ENCODE data around the gene CRISP2. TPM values are rescaled to one million over a fixed set of nuclear protein-coding genes. Genes with fewer than 3 reads are reported as not detected.
"Not testable (repeated sequence)": the region's sequence is repeated elsewhere in the genome, so short reads cannot be mapped to it uniquely, and the experiment has no call there.

CRISP2 gene
- total and polyA plus RNA-seq, 2 donors (not counting 1 experiment from before 2014, with no cell fraction given): not detected

DNA sequence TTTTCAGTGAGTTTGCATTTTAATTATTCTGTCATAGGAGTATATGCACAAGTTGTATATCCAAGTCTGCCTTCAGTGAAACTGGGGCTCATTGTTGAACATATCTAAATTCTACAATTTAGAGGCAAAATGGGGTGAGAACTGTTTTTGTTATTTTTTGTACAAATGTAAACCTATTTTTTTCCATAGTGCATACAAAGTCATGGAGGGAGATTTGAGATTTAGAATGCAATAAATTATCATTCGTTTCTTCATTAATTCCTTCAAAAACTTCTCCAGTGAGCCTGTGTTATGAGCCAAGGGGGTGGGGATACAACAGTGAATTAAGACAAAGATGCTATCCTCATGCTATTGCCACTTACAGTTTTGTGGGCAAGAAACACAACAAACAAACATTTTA, 46.9 kb downstream of the CRISP2 start:
- Histone ChIP-seq H3K27me3 (ENCODE audit: control insufficient read depth, insufficient read depth, low read length) (no peaks in the 10 kb centered on the region), H3K4me1 (ENCODE audit: control insufficient read depth, extremely low read depth, insufficient read depth, low read length) (no peaks in the 10 kb centered on the region), H3K4me3 (replicated peaks in 1 of 4; ENCODE audit: control extremely low read depth in 1 of 4, insufficient read depth in 1 of 4, low read depth in 3 of 4, low read length in 4 of 4) (no peak overlapping the region), H3K4me2 (ENCODE audit: extremely low read depth, insufficient read depth, low read length) (no peak overlapping the region), H3K27ac (ENCODE audit: insufficient read depth, low read length) (no peak overlapping the region), H3K79me2 (ENCODE audit: control insufficient read depth, insufficient read depth, low read length) (no peaks in the 10 kb centered on the region), H4K20me1 (ENCODE audit: control insufficient read depth, extremely low read depth, insufficient read depth, low read length) (no peaks in the 10 kb centered on the region), H2AFZ (ENCODE audit: low read length) (no peak overlapping the region), H3K36me3 (ENCODE audit: control insufficient read depth, insufficient read depth, low read length) (no peaks in the 10 kb centered on the region), H3K9ac (ENCODE audit: insufficient read depth, low read length) (no peak overlapping the region), H3K9me3 (ENCODE audit: control insufficient read depth, insufficient read depth, low read depth, low read length) (no peaks in the 10 kb centered on the region)
- TF ChIP-seq EZH2 (IDR thresholded peaks at IDR 0.05; ENCODE audit: low read length, missing control alignments): no peak
- TF ChIP-seq, protein P1, sequence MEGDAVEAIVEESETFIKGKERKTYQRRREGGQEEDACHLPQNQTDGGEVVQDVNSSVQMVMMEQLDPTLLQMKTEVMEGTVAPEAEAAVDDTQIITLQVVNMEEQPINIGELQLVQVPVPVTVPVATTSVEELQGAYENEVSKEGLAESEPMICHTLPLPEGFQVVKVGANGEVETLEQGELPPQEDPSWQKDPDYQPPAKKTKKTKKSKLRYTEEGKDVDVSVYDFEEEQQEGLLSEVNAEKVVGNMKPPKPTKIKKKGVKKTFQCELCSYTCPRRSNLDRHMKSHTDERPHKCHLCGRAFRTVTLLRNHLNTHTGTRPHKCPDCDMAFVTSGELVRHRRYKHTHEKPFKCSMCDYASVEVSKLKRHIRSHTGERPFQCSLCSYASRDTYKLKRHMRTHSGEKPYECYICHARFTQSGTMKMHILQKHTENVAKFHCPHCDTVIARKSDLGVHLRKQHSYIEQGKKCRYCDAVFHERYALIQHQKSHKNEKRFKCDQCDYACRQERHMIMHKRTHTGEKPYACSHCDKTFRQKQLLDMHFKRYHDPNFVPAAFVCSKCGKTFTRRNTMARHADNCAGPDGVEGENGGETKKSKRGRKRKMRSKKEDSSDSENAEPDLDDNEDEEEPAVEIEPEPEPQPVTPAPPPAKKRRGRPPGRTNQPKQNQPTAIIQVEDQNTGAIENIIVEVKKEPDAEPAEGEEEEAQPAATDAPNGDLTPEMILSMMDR (conservative IDR thresholded peaks at IDR 0.05 in 1 of 2, IDR thresholded peaks at IDR 0.05 in 1 of 2; ENCODE audit: low read depth in 1 of 2, low read length in 2 of 2): no peak
- DNase-seq (ENCODE audit: low read depth in 2 of 2): no peak

DNA sequence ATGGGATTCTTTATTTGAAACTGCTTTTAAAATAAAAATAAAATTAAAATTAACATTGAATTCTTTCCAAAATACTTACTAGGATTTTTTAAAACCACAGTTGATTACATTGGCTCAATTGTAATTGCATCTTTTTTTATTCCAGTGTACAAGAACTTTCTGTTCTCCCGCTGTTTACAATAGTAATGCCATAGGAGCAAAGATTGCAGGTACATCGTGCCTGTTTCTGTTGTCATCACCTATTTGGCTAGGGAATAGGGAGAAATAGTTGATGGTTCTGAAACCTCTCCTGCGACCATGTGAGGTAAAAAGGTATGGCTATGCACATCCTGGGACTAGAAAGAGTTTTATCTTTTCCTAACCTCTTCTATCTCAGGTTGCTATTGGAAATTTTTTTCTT, 48.5 kb downstream of the CRISP2 start:
- TF ChIP-seq EZH2 (IDR thresholded peaks at IDR 0.05; ENCODE audit: low read length, missing control alignments): no peak
- TF ChIP-seq, protein P1 (conservative IDR thresholded peaks at IDR 0.05 in 1 of 2, IDR thresholded peaks at IDR 0.05 in 1 of 2; ENCODE audit: low read depth in 1 of 2, low read length in 2 of 2): no peak
- Histone ChIP-seq H3K36me3 (ENCODE audit: control insufficient read depth, insufficient read depth, low read length) (no peaks in the 10 kb centered on the region), H4K20me1 (ENCODE audit: control insufficient read depth, extremely low read depth, insufficient read depth, low read length) (no peaks in the 10 kb centered on the region), H3K27me3 (ENCODE audit: control insufficient read depth, insufficient read depth, low read length) (no peaks in the 10 kb centered on the region), H3K27ac (ENCODE audit: insufficient read depth, low read length) (no peak overlapping the region), H3K9me3 (ENCODE audit: control insufficient read depth, insufficient read depth, low read depth, low read length) (no peaks in the 10 kb centered on the region), H3K9ac (ENCODE audit: insufficient read depth, low read length) (no peak overlapping the region), H3K4me3 (replicated peaks in 1 of 4; ENCODE audit: control extremely low read depth in 1 of 4, insufficient read depth in 1 of 4, low read depth in 3 of 4, low read length in 4 of 4) (no peak overlapping the region), H3K79me2 (ENCODE audit: control insufficient read depth, insufficient read depth, low read length) (no peaks in the 10 kb centered on the region), H3K4me2 (ENCODE audit: extremely low read depth, insufficient read depth, low read length) (no peak overlapping the region), H2AFZ (ENCODE audit: low read length) (no peak overlapping the region), H3K4me1 (ENCODE audit: control insufficient read depth, extremely low read depth, insufficient read depth, low read length) (no peaks in the 10 kb centered on the region)
- DNase-seq (ENCODE audit: low read depth in 2 of 2): no peak

GRCh38 chr6:49664054-49664453, 49.3 kb downstream of the CRISP2 start:
- not testable (repeated sequence) for H3K9ac ChIP-seq (ENCODE audit: insufficient read depth, low read length); H3K4me2 ChIP-seq (ENCODE audit: extremely low read depth, insufficient read depth, low read length); H3K36me3 ChIP-seq (ENCODE audit: control insufficient read depth, insufficient read depth, low read length); H4K20me1 ChIP-seq (ENCODE audit: control insufficient read depth, extremely low read depth, insufficient read depth, low read length); H3K27me3 ChIP-seq (ENCODE audit: control insufficient read depth, insufficient read depth, low read length); H2AFZ ChIP-seq (ENCODE audit: low read length); DNase-seq (ENCODE audit: low read depth in 2 of 2); H3K4me3 ChIP-seq (replicated peaks in 1 of 4; ENCODE audit: control extremely low read depth in 1 of 4, insufficient read depth in 1 of 4, low read depth in 3 of 4, low read length in 4 of 4); H3K27ac ChIP-seq (ENCODE audit: insufficient read depth, low read length); H3K4me1 ChIP-seq (ENCODE audit: control insufficient read depth, extremely low read depth, insufficient read depth, low read length); H3K9me3 ChIP-seq (ENCODE audit: control insufficient read depth, insufficient read depth, low read depth, low read length); H3K79me2 ChIP-seq (ENCODE audit: control insufficient read depth, insufficient read depth, low read length)
